ENCODE results near the gene ODAPH.

ODAPH gene

DNA sequence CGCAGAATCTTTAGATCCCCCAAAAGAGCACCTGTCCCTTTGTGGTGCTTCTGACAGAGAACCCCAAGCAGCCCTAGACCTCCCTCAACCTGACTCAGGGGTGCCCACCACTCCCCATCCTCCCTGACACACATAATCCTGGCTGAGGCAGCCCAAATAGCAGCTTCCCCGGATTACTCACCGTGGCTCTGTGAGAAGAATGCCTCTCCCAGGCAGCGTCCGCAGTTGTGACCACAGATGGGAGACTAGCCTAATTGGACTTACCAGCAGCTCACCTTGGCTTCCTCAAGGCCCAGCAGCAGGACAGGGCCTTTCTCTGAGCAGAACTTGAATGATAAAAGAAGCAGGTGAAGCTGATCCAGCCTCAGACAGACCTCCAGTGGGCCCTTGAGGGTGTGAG is 10.3 kb upstream of the ODAPH start:
- no peak for DNase-seq

- no peak for DNase-seq
Observed at GRCh38 chr4:75547647-75548387, 8.0 kb upstream of the ODAPH start.

DNA sequence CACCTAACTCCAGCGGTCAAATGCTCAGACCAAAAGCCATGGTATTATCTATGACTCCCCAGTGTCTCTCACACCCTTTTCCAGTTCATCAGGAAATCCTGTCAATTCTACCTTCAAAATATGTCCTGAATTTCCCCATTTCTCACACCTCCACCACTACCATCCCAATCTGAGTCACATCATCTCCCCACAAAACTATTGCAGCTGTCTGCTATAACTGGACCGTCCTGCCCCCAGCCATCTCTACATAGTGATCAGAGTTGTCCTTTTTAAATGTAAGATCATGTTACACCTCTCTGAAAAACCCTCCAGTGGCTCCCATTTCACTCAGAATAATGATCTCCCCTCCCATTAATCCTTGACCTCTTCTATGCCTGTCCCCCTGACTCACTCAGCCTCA is 6.8 kb upstream of the ODAPH start:
- DNase-seq, result no peak

GRCh38 chr4:75552452-75552851 is 3.4 kb upstream of the ODAPH start:
- DNase-seq, result no peak

DNA sequence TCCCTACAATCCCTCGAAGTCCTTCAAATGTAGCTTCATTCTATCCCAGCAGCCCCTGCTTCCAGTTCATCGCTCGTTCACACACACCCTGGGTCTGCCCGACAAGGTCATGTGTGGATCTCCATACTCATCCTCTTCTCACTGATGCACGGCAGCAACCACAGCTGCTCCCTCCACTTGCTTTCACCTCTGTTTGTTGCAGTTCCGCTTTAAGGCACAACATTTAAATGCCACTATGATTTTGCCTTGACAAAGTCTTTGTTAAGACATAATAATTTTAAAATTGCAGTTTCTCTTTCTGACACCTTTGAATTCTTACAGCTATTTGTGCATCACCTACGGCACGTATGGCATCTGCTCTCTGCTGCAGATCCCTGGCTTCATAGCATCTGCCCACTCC is 1.8 kb downstream of the ODAPH start:
- no peak for DNase-seq

- no peak for DNase-seq
Observed at GRCh38 chr4:75561789-75562188, 5.9 kb downstream of the ODAPH start.

DNA sequence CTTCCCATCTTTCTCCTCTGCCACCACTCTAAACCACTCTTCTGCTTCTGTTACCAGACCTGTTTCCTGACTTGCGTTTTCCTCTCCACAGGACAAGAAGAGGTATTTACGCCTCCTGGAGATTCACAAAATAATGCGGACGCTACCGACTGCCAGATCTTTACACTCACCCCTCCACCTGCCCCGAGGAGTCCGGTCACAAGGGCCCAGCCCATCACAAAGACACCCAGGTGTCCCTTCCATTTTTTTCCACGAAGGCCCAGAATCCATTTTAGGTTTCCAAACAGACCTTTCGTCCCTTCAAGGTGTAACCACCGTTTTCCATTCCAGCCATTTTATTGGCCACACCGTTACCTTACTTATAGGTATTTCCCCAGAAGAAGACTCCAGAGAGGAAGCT is 8.2 kb downstream of the ODAPH start:
- DNase-seq, result no peak

GRCh38 chr4:75565481-75565880 is 9.6 kb downstream of the ODAPH start:
- DNase-seq, result no peak

GRCh38 chr4:75566911-75567310 is 11.0 kb downstream of the ODAPH start:
- DNase-seq, result no peak

DNA sequence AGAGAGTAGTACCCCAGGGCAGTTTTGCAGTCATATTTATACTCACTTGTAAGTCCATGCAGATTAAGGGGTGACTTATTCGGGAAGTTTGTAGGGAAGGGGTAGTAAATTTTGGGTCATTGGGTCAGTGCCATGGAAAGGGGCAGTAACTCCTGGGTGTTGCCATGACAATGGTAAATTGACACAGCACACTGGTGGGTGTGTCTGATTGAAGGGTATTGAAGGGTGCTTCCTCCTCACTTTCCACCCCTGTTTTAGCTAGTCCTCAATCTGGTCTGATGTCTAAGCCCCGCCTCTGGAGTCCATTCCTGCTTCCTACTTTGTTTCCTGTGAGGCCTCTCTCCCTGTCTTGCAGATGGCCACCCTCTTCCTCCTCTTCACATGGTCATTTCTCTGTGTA is 11.9 kb downstream of the ODAPH start:
- no peak for DNase-seq

GRCh38 chr4:75584067-75584466 is 28.2 kb downstream of the ODAPH start:
- DNase-seq, result no peak

DNA sequence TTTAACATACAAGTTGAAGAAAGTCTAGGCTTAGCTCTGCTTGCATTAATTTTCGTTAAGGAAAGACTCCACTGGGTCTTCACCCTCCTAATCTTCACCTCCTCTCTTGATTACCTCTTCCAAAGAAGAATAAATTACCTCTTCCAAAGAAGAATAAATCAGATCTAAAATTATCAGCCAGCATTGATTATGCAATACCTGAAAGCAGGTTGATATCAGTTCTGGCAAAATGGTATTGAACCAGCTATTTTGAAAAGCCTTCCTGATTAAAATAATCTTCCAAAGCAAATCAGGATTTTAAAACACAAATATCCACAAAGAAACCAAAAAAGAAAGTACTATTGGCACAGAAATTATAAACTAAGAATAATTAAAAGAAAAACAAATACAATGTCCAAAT is 37.5 kb downstream of the ODAPH start:
- no peak for DNase-seq

- no peak for DNase-seq
Observed at GRCh38 chr4:75596061-75596460, 40.2 kb downstream of the ODAPH start.

DNA sequence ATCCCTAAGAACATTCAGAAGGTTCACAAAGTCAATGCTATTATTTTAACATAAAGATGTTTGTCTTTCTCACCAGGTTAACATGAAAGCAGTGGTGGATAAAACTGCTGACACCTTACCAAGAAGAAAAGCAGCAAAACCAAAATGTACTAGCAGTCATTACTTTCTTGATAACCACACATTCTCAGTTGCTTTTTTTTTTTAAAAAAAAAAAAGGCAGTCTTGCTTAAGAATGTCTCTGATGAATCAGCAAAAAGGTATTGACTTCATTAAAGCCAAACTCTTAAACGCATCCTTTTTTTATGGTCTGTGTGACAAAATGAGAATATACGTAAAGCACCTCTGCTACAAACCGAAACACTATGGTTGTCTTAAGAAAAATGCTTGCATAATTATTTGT is 42.5 kb downstream of the ODAPH start:
- no peak for DNase-seq

DNA sequence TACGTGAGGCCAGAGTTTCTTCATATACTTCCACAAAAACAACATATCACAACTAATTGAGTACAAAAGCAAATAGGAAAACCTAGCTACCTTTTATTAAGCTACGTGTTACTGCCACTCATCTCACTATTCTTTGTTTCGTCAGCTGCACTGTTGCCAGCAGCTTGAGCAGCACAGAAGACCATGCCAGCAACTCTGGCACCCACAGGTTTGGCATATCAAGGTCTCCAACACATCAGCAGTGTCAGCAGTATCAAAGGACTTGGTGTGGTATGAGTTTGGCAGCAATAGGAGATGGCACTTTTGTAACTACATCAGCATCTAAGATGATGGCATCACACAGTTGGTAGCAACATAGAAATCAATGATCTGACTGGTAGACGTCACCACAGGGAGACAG is 43.8 kb downstream of the ODAPH start:
- DNase-seq, result no peak

DNA sequence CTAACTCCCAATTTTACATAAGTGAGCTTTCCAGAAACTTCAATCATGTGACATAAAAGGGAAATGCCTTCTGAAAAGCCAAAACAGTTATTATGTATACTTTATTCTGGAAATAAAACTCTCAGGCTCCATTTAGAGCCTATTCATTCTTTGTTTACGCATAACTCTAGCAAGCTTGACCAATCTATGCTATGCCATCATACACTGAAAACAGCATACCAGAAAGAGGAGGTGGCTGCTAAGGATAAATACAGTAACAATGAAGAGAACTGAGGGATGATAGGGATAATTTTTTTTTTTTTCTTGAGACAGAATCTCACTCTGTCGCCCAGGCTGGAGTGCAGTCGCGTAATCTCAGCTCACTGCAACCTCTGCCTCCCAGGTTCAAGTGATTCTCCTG is 50.1 kb downstream of the ODAPH start:
- no peak for DNase-seq

DNA sequence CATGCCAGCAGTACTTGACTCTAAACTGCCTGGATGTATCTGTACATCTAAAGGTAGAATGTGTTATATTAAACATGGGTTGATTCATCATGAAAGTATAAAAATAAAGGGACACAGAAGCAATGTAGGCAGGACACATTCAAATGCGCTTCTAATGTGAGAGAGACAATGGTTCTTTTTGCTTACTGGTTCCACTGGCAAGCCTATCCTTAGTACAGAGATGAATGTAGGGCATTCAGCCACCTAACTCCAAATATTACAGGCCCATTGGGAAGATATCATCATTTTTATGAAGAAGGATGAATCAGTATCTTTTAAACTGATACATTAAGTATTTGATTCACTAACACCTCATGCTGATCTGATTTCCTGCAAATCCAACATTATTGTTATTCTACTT is 56.4 kb downstream of the ODAPH start:
- no peak for DNase-seq
